ENCODE measurements around the gene KIF26B.

DNA sequence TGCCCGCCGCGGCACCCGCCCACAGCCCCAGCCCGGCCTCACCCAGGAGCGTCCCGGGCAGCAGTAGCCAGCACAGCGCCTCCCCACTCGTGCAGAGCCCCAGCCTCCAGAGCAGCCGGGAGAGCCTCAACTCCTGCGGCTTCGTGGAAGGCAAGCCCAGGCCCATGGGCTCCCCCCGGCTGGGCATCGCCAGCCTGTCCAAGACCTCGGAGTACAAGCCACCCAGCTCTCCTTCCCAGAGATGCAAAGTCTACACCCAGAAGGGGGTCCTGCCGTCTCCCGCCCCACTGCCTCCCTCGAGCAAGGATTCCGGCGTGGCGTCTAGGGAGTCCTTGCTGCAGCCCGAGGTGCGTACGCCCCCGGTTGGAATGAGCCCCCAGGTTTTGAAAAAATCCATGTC is 531.2 kb downstream of the KIF26B start:
- TF ChIP-seq, protein P1, sequence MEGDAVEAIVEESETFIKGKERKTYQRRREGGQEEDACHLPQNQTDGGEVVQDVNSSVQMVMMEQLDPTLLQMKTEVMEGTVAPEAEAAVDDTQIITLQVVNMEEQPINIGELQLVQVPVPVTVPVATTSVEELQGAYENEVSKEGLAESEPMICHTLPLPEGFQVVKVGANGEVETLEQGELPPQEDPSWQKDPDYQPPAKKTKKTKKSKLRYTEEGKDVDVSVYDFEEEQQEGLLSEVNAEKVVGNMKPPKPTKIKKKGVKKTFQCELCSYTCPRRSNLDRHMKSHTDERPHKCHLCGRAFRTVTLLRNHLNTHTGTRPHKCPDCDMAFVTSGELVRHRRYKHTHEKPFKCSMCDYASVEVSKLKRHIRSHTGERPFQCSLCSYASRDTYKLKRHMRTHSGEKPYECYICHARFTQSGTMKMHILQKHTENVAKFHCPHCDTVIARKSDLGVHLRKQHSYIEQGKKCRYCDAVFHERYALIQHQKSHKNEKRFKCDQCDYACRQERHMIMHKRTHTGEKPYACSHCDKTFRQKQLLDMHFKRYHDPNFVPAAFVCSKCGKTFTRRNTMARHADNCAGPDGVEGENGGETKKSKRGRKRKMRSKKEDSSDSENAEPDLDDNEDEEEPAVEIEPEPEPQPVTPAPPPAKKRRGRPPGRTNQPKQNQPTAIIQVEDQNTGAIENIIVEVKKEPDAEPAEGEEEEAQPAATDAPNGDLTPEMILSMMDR (IDR thresholded peaks at IDR 0.05; ENCODE audit: insufficient read depth, low read length, poor library complexity, severe bottlenecking) = no peak
- no peak for TF ChIP-seq EZH2phosphoT487 (conservative IDR thresholded peaks at IDR 0.05; ENCODE audit: low read length)

Data from SU-DHL-6 (cell line).